ENCODE measurements around the gene WDFY1. TPM values are rescaled to one million over a fixed set of nuclear protein-coding genes. Genes with fewer than 3 reads are reported as not detected.

The WDFY1 gene
- total RNA-seq, 1 experiment from 2014 or later = 88.7 TPM

DNA sequence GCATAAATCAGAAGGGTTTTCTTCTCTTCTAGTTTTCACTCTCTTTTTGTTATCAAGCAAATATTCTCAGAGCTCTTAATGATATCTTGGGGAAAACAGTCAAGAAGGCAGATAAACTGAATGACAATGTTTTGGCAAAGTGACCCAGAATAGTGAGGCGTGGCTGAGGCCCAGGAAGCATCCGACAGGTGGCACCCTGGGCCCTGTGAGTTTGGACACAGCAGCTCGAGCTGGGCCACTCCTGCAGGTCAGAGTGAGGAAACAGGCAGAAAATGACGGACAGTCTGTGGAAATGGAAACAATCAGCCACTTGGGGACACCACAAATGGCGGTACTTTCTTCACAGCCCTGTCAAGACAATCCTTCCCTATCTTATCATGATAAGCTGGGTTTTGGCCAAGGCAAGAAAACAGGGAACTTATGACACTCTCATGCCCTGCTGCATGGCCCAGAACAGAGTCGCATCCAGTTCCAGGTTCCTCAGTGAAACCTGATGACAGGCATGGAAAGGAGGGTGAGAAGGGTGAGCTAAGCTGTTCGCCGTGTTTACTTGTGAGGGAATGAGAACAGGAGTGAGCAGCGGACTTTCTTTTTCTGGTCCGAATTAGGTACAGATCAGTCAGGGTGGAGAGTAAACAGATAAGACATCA is 44.2 kb upstream of the WDFY1 start:
- Histone ChIP-seq H3K27me3 (replicated peaks; ENCODE audit: insufficient read depth, low read depth, low read length, poor library complexity) (no peaks in the 10 kb centered on the region), H3K27ac (ENCODE audit: low read depth, low read length, poor library complexity, severe bottlenecking) (no peak overlapping the region), H3K9me3 (ENCODE audit: low read depth, low read length, poor library complexity, severe bottlenecking) (no peaks in the 10 kb centered on the region), H3K4me1 (ENCODE audit: insufficient read depth, low read length, poor library complexity, severe bottlenecking) (peaks cover 6% of the 10 kb centered on the region), H3K36me3 (ENCODE audit: insufficient read depth, low read length, poor library complexity, severe bottlenecking) (peaks cover 53% of the 10 kb centered on the region), H3K4me3 (ENCODE audit: low read depth, low read length, poor library complexity, severe bottlenecking) (no peak overlapping the region)
- intact Hi-C loops (cut with micrococcal nuclease; ENCODE audit: unreplicated experiment) = no loop called here
- no peak for TF ChIP-seq EZH2 (IDR thresholded peaks at IDR 0.05; ENCODE audit: borderline replicate concordance, low read depth, low read length, poor library complexity, severe bottlenecking)
- TF ChIP-seq, protein P1, sequence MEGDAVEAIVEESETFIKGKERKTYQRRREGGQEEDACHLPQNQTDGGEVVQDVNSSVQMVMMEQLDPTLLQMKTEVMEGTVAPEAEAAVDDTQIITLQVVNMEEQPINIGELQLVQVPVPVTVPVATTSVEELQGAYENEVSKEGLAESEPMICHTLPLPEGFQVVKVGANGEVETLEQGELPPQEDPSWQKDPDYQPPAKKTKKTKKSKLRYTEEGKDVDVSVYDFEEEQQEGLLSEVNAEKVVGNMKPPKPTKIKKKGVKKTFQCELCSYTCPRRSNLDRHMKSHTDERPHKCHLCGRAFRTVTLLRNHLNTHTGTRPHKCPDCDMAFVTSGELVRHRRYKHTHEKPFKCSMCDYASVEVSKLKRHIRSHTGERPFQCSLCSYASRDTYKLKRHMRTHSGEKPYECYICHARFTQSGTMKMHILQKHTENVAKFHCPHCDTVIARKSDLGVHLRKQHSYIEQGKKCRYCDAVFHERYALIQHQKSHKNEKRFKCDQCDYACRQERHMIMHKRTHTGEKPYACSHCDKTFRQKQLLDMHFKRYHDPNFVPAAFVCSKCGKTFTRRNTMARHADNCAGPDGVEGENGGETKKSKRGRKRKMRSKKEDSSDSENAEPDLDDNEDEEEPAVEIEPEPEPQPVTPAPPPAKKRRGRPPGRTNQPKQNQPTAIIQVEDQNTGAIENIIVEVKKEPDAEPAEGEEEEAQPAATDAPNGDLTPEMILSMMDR (conservative IDR thresholded peaks at IDR 0.05; ENCODE audit: low read depth, low read length) = no peak
- BruUV-seq (replicated peaks) = no TSS peak
- POLR2A ChIA-PET (ENCODE audit: low non-redundant PET) = no interaction called here
- no peak for DNase-seq (ENCODE audit: low spot score)
- CTCF ChIA-PET = no interaction called here

DNA sequence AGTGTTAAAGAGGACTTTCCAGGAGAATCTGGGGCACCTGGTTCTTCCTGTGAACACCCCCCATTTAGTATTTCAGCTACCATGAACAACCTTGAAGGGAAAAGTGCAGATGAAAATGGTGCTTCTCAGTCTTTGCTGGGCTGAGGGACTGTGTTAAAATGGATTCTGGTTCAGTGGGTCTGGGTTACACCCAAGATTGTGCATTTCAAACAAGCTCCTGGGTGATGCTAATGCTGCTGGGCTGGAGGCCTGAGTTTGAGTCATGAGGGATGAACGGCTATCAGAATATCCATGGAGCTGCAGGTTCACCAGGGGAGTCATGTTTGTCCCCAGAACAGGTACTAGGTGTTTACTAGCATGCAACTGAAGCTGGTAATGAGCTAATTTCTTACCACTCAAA is 36.1 kb upstream of the WDFY1 start:
- no TSS peak for BruUV-seq (replicated peaks)
- no peak overlapping the region for H3K4me3 ChIP-seq (ENCODE audit: low read depth, low read length, poor library complexity, severe bottlenecking)
- H3K27me3 ChIP-seq (replicated peaks; ENCODE audit: insufficient read depth, low read depth, low read length, poor library complexity) = no peaks in the 10 kb centered on the region
- CTCF ChIA-PET = interaction anchor here (1.0 kb wide), 1 partner anchor 13 kb away, joined by 3 read pairs; no protein-coding TSS in a partner anchor
- no peak overlapping the region for H3K27ac ChIP-seq (ENCODE audit: low read depth, low read length, poor library complexity, severe bottlenecking)
- intact Hi-C loops (cut with micrococcal nuclease; ENCODE audit: unreplicated experiment) = no loop called here
- H3K36me3 ChIP-seq (ENCODE audit: insufficient read depth, low read length, poor library complexity, severe bottlenecking) = peaks cover 72% of the 10 kb centered on the region
- H3K4me1 ChIP-seq (ENCODE audit: insufficient read depth, low read length, poor library complexity, severe bottlenecking) = no peaks in the 10 kb centered on the region
- no peak for DNase-seq (ENCODE audit: low spot score)
- no peak for TF ChIP-seq EZH2 (IDR thresholded peaks at IDR 0.05; ENCODE audit: borderline replicate concordance, low read depth, low read length, poor library complexity, severe bottlenecking)
- POLR2A ChIA-PET (ENCODE audit: low non-redundant PET) = no interaction called here
- H3K9me3 ChIP-seq (ENCODE audit: low read depth, low read length, poor library complexity, severe bottlenecking) = no peaks in the 10 kb centered on the region

DNA sequence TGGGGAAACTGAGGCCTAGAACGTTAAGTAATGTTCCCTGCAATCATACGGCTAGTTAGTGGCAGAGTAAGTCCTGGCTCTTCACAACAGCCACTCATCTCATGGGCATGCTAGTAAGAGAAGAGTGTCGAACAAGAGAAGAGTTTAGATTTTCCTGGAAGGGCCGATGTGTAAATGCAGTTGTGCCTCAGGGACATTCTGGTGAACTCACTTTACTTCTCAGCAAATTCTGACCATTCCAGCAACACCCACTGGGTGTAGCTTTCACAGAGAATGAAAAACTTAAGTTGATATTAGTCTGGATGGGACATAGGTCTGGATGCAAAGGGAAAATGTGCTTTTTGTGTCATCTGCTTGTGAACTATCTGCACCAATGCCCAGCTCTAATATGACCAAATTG is 35.7 kb upstream of the WDFY1 start:
- Histone ChIP-seq H3K27me3 (replicated peaks; ENCODE audit: insufficient read depth, low read depth, low read length, poor library complexity) (no peaks in the 10 kb centered on the region), H3K4me1 (ENCODE audit: insufficient read depth, low read length, poor library complexity, severe bottlenecking) (no peaks in the 10 kb centered on the region), H3K4me3 (ENCODE audit: low read depth, low read length, poor library complexity, severe bottlenecking) (no peak overlapping the region), H3K36me3 (ENCODE audit: insufficient read depth, low read length, poor library complexity, severe bottlenecking) (peaks cover 68% of the 10 kb centered on the region), H3K27ac (ENCODE audit: low read depth, low read length, poor library complexity, severe bottlenecking) (no peak overlapping the region), H3K9me3 (ENCODE audit: low read depth, low read length, poor library complexity, severe bottlenecking) (no peaks in the 10 kb centered on the region)
- no TSS peak for BruUV-seq (replicated peaks)
- CTCF ChIA-PET = no interaction called here
- DNase-seq (ENCODE audit: low spot score) = no peak
- TF ChIP-seq, protein P1 (conservative IDR thresholded peaks at IDR 0.05; ENCODE audit: low read depth, low read length) = no peak
- no peak for TF ChIP-seq EZH2 (IDR thresholded peaks at IDR 0.05; ENCODE audit: borderline replicate concordance, low read depth, low read length, poor library complexity, severe bottlenecking)
- POLR2A ChIA-PET (ENCODE audit: low non-redundant PET) = no interaction called here
- intact Hi-C loops (cut with micrococcal nuclease; ENCODE audit: unreplicated experiment) = no loop called here

DNA sequence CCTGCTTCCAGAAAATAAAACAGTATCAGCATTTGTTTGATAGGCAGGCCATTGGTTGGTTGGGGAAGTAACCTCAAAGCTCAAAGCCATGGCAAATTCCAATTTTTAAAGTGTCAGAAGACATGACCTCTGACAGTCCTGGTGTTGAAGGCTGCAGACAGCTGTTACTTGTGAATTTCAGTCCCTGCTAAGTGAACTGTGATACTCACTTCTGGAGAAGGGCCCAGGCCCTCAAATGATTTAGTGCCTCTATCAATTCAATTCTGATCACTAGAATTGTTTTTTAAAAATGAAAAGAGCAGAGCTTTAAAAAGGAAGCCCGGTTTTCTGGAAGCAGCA is 35.2 kb upstream of the WDFY1 start:
- no TSS peak for BruUV-seq (replicated peaks)
- Histone ChIP-seq H3K9me3 (ENCODE audit: low read depth, low read length, poor library complexity, severe bottlenecking) (no peaks in the 10 kb centered on the region), H3K4me1 (ENCODE audit: insufficient read depth, low read length, poor library complexity, severe bottlenecking) (no peaks in the 10 kb centered on the region), H3K36me3 (ENCODE audit: insufficient read depth, low read length, poor library complexity, severe bottlenecking) (peaks cover 68% of the 10 kb centered on the region), H3K4me3 (ENCODE audit: low read depth, low read length, poor library complexity, severe bottlenecking) (no peak overlapping the region), H3K27ac (ENCODE audit: low read depth, low read length, poor library complexity, severe bottlenecking) (no peak overlapping the region), H3K27me3 (replicated peaks; ENCODE audit: insufficient read depth, low read depth, low read length, poor library complexity) (no peaks in the 10 kb centered on the region)
- ChIA-PET CTCF (no interaction called here), POLR2A (ENCODE audit: low non-redundant PET) (no interaction called here)
- intact Hi-C loops (cut with micrococcal nuclease; ENCODE audit: unreplicated experiment) = no loop called here
- TF ChIP-seq, protein P1 (conservative IDR thresholded peaks at IDR 0.05; ENCODE audit: low read depth, low read length) = no peak
- TF ChIP-seq EZH2 (IDR thresholded peaks at IDR 0.05; ENCODE audit: borderline replicate concordance, low read depth, low read length, poor library complexity, severe bottlenecking) = no peak
- DNase-seq (ENCODE audit: low spot score) = no peak

All from A673 (cell line).